ENCODE results near the gene NPHP4.

GRCh38 chr1:5953386-5953785 is 38.8 kb downstream of the NPHP4 start:
- TF ChIP-seq CTCF (IDR thresholded peaks at IDR 0.05) (no peak), POLR2A (IDR thresholded peaks at IDR 0.05) (no peak)
